Bronchial epithelial cell (primary cell): Measurements from ENCODE around the gene ASNSD1. TPM values are rescaled to one million over a fixed set of nuclear protein-coding genes. Genes with fewer than 3 reads are reported as not detected.

ENCODE experiments used
- DNase-seq: peaks from one replicate; pipeline ENCODE4 v3.0.0-alpha.2; 2010; ENCODE audit warnings: low read depth
- FAIRE-seq: peaks from 2 replicates; lab custom pipeline; 2011; peaks lifted over from hg19 to GRCh38; lab: Jason Lieb, UNC
- H3K27me3 ChIP-seq: 2 replicates; pipeline ENCODE4 v1.5.1; 2011; ENCODE audit warnings: low read length; ENCODE audit not compliant: control insufficient read depth, insufficient read depth
- H3K36me3 ChIP-seq: 2 replicates; pipeline ENCODE4 v1.5.1; 2011; ENCODE audit warnings: low read length; ENCODE audit not compliant: control insufficient read depth, insufficient read depth
- H3K4me3 ChIP-seq: 2 replicates; pipeline ENCODE4 v1.5.1; 2011; ENCODE audit warnings: mild to moderate bottlenecking, low read depth, low read length, control low read depth
- CTCF ChIP-seq: IDR thresholded peaks from 2 replicates; pipeline ENCODE4 v1.5.1; 2011; ENCODE audit warnings: mild to moderate bottlenecking, moderate library complexity, low read length, control low read depth, inconsistent platforms; ENCODE audit not compliant: insufficient read depth, severe bottlenecking
- total RNA-seq: library from RNA; depleted of rRNA; stranded (reverse); fragments of >200 nt; gene quantifications from 2 replicates; pipeline ENCODE4 v1.2.1, GENCODE V29; 2014

The ASNSD1 gene
- total RNA-seq, 1 donor from 2014 or later, result 36.6 TPM

GRCh38 chr2:189638301-189639006 is 22.8 kb upstream of the ASNSD1 start:
- DNase-seq, result no peak
- no peak for TF ChIP-seq CTCF
- H3K36me3 ChIP-seq, result no peaks in the 10 kb centered on the region
- H3K27me3 ChIP-seq, result no peaks in the 10 kb centered on the region
- H3K4me3 ChIP-seq, result no peak overlapping the region
- FAIRE-seq, result peak; percentile 72

- no peak for FAIRE-seq
- no peaks in the 10 kb centered on the region for H3K36me3 ChIP-seq
- H3K4me3 ChIP-seq, result no peak overlapping the region
- no peak for DNase-seq
- no peak for TF ChIP-seq CTCF
- H3K27me3 ChIP-seq, result no peaks in the 10 kb centered on the region
Measured at GRCh38 chr2:189639007-189639609, 22.2 kb upstream of the ASNSD1 start.

- FAIRE-seq (no peak), DNase-seq (no peak)
- no peaks in the 10 kb centered on the region for H3K27me3 ChIP-seq
- no peak overlapping the region for H3K4me3 ChIP-seq
- H3K36me3 ChIP-seq, result no peaks in the 10 kb centered on the region
- TF ChIP-seq CTCF, result no peak
Measured at GRCh38 chr2:189641002-189641401, 20.3 kb upstream of the ASNSD1 start.

GRCh38 chr2:189641590-189641989 is 19.7 kb upstream of the ASNSD1 start:
- DNase-seq, result peak; percentile 50
- FAIRE-seq, result no peak
- TF ChIP-seq CTCF, result no peak
- Histone ChIP-seq H3K36me3 (no peaks in the 10 kb centered on the region), H3K27me3 (no peaks in the 10 kb centered on the region), H3K4me3 (no peak overlapping the region)

GRCh38 chr2:189646521-189646920 is 14.7 kb upstream of the ASNSD1 start:
- no peak for TF ChIP-seq CTCF
- FAIRE-seq (no peak), DNase-seq (no peak)
- Histone ChIP-seq H3K27me3 (no peaks in the 10 kb centered on the region), H3K4me3 (no peak overlapping the region), H3K36me3 (no peaks in the 10 kb centered on the region)
